ENCODE data around the gene REM1.
"Not testable (repeated sequence)": the region's sequence is repeated elsewhere in the genome, so short reads cannot be mapped to it uniquely, and the experiment has no call there.

REM1 gene

GRCh38 chr20:31514154-31515071 lies 39.3 kb downstream of the REM1 start, which contains the start of gene HM13:
Gene HM13 (plus strand): TSS chr20:31514442. CDS start chr20:31514552, 110 bp downstream.
- in situ Hi-C loops (cut with HindIII; ENCODE audit: low sequenced_read_pairs), result no loop called here
- peak; percentile 90 for TF ChIP-seq CTCF (IDR thresholded peaks at IDR 0.05; ENCODE audit: low read depth, low read length)
- H3K4me3 ChIP-seq (ENCODE audit: low read depth, low read length), result peak within 1 kb of the TSS; percentile 71
- DNase-seq (ENCODE audit: low read depth, low spot score), result peak; percentile 95

GRCh38 chr20:31515072-31515774 lies 40.1 kb downstream of the REM1 start:
- peak overlapping the region; percentile 71 for H3K4me3 ChIP-seq (ENCODE audit: low read depth, low read length)
- no peak for DNase-seq (ENCODE audit: low read depth, low spot score)
- in situ Hi-C loops (cut with HindIII; ENCODE audit: low sequenced_read_pairs), result no loop called here
- TF ChIP-seq CTCF (IDR thresholded peaks at IDR 0.05; ENCODE audit: low read depth, low read length), result no peak

- no peak for DNase-seq (ENCODE audit: low read depth, low spot score)
- in situ Hi-C loops (cut with HindIII; ENCODE audit: low sequenced_read_pairs), result no loop called here
- TF ChIP-seq CTCF (IDR thresholded peaks at IDR 0.05; ENCODE audit: low read depth, low read length), result no peak
Measured at GRCh38 chr20:31515775-31516107, 40.7 kb downstream of the REM1 start.

GRCh38 chr20:31516166-31516565 lies 41.1 kb downstream of the REM1 start:
- TF ChIP-seq CTCF (IDR thresholded peaks at IDR 0.05; ENCODE audit: low read depth, low read length), result no peak
- H3K4me3 ChIP-seq (ENCODE audit: low read depth, low read length), result peak overlapping the region; percentile 3
- in situ Hi-C loops (cut with HindIII; ENCODE audit: low sequenced_read_pairs), result no loop called here
- DNase-seq (ENCODE audit: low read depth, low spot score), result no peak

More at GRCh38 chr20:31515775-31516107, 40.7 kb downstream of the REM1 start:
- H3K4me3 ChIP-seq (ENCODE audit: low read depth, low read length), result peak overlapping the region; percentile 71

- in situ Hi-C loops (cut with HindIII; ENCODE audit: low sequenced_read_pairs), result no loop called here
- DNase-seq (ENCODE audit: low read depth, low spot score), result no peak
- TF ChIP-seq CTCF (IDR thresholded peaks at IDR 0.05; ENCODE audit: low read depth, low read length), result no peak
- no peak overlapping the region for H3K4me3 ChIP-seq (ENCODE audit: low read depth, low read length)
Measured at GRCh38 chr20:31516651-31517050, 41.6 kb downstream of the REM1 start.

- TF ChIP-seq CTCF (IDR thresholded peaks at IDR 0.05; ENCODE audit: low read depth, low read length), result peak; percentile 30
- no peak overlapping the region for H3K4me3 ChIP-seq (ENCODE audit: low read depth, low read length)
- in situ Hi-C loops (cut with HindIII; ENCODE audit: low sequenced_read_pairs), result no loop called here
- peak; percentile 47 for DNase-seq (ENCODE audit: low read depth, low spot score)
Measured at GRCh38 chr20:31517373-31517772, 42.3 kb downstream of the REM1 start.

- in situ Hi-C loops (cut with HindIII; ENCODE audit: low sequenced_read_pairs); H3K4me3 ChIP-seq (ENCODE audit: low read depth, low read length); DNase-seq (ENCODE audit: low read depth, low spot score): not testable (repeated sequence)
Measured at GRCh38 chr20:31521267-31521666, 46.2 kb downstream of the REM1 start.

Data from astrocyte of the spinal cord (primary cell).